Embryonic facial prominence (tissue), 1 donor: ENCODE results near the gene IFT20.
A peak's percentile ranks its signal among the peaks of the same experiment; 100 is the strongest.
"Not testable (repeated sequence)": the region's sequence is repeated elsewhere in the genome, so short reads cannot be mapped to it uniquely, and the experiment has no call there.

ENCODE experiments used
- DNase-seq: peaks from one replicate; pipeline ENCODE4 v3.0.0-alpha.2; 2016; ENCODE audit errors: extremely low spot score

IFT20 gene

DNA sequence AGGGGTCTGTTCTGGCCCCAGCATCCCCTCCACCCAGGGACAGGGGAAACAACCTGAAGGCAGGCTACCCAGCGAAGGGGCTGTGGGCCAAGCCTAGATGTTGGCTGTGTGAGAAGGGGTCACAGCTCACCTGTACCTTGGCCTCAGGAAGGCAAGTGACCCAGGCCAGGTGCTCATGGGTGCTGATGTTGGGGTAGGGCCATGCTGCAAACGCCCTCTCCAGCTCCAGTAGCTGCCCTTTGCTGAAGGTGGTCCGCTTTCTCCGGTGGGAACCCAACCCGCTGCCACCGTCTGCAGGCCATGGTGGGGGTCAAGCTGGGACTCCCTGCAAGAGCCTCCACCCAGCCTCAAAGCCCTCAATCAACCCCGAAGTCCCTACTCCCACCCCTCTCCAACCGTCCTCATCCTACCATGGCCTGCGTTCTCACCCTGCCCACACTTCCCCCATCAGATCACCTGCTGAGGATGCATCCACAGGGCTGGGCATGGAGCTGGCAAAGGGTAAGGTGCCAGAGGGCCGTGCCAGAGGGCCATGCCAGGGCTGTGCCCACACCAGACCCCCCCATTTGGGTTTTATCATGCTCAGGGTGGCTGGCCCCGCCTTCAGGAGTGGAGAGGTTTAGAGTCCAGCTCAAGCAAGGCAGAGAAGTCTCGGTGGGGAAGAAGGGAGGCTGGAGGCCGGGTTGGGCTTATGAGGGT, 29.5 kb upstream of the IFT20 start, which contains the start of gene SEBOX:
SEBOX (minus strand) TSS at position 535 of the 699 bp plus-strand sequence; CDS start at position 487, 48 bp downstream.
- no peak for DNase-seq

- DNase-seq = no peak
Measured at GRCh38 chr17:28363776-28364650, 28.7 kb upstream of the IFT20 start.

GRCh38 chr17:28363186-28363585, 27.9 kb upstream of the IFT20 start:
- no peak for DNase-seq

DNA sequence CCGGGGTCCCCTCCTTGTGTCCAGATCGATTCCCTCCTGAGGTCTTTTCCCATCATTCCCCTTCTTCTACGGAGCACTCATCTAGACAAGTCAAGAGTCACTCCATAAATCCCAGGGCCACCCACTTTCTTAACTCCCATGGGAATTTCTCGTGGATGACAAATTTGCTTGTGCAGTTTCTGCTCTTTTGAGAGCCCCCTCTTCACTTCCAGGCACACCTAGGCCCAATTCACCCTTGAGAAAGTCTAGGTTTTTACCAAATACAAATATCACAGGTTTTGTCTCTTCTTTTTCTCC, 22.6 kb upstream of the IFT20 start:
- no peak for DNase-seq

DNA sequence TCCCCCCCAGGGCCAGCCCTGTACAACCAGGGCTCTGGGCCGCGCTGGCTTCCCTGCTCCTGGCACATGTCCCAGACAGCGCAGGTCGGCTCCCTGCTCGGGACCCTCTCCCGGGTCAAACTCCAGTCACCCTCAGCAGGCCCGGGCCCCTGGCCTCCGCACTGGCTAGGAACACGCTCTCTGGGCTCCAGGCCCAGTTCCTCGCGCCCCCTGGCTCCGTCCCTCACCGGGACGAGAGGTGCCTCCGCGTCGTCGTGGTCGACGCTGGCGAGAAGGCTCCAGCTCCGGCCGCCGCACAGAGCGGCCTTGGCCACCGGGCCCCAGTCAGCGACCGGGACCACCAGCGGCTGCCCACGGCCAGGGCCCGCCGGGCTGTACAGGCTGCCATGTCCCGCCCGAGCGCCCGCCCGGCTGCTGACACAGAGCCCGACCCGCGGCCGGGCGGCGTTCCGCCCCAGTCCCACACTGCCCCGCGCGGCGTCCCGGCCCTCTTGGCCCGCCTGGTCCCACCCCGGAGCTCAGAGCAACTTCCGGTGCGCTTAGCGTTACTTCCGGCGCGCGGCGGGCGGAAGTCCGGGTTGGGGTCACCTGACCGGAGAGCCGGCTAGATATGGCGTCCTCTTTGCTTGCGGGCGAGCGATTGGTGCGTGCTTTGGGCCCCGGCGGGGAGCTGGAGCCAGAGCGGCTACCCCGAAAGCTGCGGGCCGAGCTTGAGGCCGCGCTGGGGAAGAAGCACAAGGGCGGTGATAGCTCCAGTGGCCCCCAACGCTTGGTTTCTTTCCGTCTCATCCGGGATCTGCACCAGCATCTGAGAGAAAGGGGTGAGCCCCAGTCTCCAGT, 22.0 kb upstream of the IFT20 start, which contains the start of gene POLDIP2:
POLDIP2 (minus strand) TSS at position 467 of the 840 bp plus-strand sequence; CDS start at position 388, 79 bp downstream.
- peak; percentile 90 for DNase-seq

DNA sequence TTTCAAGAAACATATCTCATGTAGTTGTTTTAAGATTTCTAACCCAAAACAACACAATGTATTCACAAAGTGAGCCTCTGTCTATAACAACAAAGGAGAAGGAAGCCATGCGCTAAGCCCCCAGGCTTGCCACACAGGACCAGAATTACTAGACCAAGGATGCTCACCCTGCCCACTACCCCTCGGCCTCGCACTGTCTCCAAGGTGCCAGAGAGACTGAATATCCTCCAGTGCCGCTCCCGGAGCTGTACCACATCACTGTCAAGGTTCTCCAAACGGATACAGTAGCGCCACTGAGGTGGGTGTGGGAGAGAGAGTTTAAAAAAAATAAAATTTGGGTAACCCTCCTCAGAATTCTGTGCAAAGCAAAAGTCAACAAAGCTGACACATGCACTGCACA, 15.0 kb upstream of the IFT20 start:
- DNase-seq = no peak

DNA sequence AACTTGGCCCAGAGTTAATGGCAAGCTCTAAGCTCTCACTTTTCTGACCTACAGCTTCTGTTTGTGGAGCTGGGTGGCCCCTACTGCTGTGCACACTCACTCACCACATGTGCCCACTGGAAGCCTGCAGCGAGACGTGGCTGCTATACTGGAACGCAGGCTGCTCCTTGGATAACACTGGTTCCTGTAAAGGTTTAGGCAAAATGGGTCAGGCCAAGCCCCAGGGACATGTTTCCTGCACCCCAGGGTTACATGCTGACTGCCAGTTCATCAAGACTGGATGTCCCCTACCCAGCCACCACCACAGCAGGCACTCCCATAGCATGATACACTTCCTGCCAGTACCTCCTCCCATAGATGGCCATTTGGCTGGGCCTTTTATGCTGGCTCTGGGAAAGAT, 13.7 kb upstream of the IFT20 start:
- DNase-seq = no peak

DNA sequence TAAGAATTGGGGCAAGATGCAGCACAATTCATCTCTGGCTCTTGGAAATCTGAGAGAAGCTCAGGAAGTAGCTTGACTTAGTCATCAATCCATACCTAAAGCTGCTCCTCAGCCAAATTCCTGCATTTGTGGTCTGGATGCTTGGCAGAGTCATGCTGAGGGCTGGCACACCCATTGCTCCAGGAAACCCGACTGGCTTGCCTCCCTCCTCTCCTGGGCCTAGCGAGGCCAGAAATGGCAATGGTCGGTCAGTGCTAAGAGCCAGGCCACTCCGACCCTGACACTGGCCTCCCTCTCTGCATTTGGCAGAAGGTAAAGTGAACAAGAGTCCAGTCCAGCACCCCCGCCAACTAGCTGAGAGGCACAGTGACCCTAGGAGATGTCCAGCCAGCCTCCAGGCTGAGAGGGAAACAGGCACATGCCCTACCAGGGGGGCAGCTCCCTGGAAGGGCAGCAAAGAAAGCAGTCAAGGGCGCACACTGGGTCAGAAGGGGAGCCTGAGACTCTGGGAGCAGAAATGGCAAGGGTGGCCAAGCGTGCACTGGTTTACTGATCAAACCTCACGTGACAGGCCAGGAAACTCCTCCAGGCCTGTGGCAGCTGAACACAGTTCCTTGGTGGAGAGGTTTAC, 12.1 kb upstream of the IFT20 start:
- no peak for DNase-seq

GRCh38 chr17:28346746-28347246, 11.5 kb upstream of the IFT20 start:
- DNase-seq = no peak

DNA sequence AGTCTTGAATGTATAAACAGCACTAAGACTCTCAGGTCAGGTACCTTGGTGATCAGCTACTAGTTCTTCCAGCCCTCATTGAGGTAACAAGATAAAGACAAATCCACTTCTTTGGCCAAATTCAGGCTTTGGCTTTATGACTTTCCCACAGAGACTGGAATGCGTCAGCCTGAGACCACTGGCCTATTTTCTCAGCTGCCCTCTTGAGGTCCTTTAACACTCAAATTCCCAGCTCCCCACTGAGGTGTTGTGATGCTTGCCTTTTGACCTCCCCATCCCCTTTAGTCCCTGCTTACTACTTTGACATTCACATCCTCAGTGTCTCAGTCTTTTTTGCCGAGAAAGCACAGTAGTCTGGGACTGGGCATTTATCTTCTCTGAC, 10.9 kb upstream of the IFT20 start:
- DNase-seq = no peak

DNA sequence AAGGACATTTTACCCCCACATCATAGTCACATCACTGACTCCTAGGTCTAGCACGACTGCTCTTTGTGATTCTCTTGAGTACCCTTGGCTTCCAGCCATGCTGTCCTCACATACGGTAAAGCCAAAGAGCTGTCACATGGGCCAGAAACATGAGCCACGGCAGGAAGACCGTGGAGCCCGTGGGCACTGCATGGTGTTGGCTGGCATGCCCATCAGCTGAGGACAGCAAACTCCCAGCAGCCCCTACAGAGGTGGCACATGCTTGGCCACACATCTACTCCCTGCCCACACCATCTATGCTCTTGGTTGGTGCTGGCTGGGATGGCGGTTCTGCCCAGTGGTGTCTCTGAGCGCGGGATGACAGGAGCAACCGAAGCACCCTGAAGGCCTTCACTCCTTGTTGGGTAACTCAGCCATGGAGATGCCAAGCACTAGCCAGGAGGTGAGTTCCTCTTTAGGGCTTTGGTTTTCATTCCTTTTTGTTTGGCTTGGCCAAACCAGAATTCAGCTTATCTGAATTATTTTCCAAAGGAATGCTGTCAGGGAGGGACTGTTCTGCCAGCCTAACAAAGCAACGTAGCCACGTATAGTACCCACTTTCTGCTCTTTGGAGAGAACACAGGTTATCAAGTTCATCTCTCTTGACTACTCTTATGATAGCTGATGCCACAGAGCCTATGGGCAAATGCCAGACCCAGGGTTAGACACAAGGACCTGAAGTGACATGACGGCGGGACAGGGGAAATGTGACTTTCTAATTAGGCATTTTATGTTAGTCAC, 10.3 kb upstream of the IFT20 start:
- no peak for DNase-seq

DNA sequence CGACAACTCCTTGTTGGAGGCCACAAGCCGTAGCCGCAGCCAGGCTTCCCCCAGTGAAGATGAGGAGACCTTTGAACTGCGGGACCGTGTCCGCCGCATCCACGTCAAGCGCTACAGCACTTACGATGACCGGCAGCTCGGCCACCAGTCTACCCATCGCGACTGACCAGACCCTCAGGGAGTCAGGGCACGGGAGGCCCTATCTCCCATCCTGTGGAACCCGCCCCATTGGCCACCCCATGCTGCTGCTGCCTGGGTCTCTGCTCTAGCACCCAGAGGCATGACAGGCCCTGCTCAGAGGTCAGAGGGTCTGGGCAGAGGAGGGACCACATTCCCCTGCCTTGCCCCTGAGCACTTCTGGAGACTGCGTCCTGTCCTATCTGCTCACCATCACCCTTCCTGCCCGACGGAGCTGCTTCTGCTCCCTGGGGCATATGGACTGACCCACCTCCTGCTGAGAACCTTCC, 9.2 kb upstream of the IFT20 start:
- DNase-seq = no peak

DNA sequence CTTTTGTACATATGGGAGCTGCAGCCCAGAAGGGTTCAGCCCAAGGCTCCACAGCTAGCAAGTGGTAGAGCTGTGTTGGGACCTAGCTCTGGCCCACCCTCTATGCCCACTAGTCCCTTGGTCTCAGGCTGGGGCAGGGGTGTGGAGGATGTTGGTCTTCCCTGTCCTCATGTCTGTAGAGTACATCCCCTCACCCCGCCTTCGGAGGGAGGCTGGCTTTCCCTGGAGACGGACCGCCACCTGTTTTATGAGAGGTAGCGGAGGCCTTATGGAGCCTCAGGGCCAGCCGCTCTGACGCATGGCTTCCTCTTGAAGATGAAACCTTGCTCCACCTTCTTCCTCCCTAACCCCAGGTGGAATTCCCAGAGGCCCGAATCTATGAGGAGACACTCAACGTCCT, 8.7 kb upstream of the IFT20 start:
- no peak for DNase-seq

DNA sequence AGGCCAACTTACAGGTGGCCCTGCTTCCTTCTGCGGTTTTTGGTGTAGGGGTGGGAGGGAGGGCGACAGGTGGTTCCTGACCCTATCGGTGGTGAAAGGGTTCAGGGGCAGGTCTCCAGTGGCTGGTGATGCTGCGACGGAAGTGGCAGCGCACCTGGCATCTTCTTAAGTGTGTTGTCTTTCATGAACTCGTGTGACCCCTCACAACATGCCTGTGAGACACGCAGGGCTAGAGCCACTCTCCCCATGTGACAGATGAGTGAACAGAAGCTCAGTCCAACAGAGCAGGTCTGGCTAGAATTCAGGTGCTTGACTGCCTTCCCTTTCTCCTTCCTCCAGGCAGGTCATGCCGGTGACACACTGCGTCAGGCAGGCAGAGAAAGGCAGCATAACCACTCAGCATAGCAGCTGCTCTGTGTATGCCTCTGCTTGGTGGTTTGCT, 8.2 kb upstream of the IFT20 start:
- DNase-seq = no peak

DNA sequence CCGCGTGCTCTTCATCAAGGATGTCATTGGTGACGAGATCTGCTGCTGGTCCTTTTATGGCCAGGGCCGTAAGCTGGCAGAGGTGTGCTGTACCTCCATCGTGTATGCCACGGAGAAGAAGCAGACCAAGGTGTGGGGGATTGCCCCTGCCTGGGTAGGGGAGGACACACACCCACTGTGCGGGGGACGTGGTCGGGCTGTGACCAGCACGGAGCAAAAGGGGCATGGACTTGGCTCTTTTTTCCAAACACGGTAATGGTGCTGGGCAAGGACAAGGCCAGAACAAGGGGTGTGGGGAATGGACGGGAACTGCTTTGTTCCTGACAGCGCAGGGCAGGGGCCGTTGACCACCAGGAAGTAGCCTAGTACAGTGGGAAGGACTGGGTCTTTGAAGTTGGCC, 7.0 kb upstream of the IFT20 start:
- DNase-seq = no peak

GRCh38 chr17:28341516-28341915, 6.2 kb upstream of the IFT20 start:
- DNase-seq = no peak

DNA sequence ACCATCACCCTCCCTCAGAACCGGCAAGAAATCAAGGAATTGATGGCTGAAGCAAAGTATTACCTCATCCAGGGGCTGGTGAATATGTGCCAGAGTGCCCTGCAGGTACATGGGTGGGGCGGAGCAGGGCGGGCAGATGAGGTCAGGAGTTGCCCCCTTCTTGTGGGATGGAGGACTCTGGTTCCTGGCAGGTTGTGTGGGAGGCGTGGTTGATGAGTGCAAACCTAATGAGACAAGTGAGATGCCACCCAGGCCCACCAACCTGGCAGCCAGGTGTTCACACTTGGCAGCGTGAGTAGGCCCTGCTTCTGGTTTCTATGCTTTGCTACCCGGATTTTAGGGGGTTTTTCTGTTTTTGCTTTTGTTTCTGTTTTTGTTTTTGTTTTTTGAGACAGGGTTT, 5.1 kb upstream of the IFT20 start:
- DNase-seq = no peak

GRCh38 chr17:28339431-28339830, 4.2 kb upstream of the IFT20 start:
- DNase-seq = no peak

DNA sequence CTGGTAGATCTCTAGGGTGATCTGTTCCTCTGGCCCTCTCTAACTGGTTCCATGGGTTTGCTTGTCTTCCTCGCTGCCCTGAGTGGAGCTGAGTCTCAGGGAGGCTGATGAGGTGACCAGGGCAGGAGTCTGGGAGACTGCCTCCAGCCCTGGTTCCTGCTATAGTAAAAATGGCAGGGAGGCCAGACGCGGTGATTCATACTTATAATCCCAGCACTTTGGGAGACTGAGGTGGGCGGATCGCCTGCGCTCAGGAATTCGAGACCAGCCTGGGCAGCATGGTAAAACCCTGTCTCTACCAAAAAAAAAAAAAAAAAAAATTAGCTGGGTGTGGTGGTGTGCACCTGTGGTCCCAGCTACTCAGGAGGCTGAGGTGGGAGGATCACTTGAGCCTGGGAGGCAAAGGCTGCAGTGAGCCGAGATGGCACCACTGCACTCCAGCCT, 3.5 kb upstream of the IFT20 start:
- not testable (repeated sequence) for DNase-seq

DNA sequence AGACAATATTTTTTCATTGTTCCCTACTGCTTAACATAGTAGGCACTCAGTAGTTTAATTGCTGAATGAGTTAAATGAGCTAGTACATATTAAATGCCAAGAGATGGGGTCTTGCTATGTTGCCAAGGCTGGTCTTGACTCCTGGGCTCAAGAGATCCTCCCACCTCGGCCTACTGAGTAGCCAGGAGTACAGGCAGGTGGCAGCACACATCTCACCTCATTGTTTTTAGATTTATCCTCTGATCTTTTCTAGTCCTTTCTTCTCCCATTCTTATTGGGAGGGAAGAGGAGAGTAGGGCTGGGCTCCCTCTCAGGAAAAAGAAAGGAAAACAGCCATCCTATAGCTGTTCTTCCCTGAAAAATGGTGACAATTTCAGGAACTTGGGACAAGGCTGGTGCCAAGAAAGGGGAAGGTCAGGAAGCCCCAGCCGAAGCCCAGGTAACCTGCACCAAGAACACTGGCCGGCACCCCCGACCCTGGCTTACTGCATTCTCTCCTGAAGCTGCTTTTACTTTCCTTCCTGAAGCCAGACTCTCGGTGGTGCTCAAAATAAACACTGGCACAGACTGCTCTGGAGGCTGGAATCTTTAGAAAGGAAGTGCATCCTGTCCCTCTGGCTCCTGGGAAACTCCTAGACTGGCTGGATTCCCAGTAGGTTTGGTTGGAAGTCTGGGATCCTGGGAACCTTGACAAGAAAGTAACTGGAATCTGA, 2.9 kb upstream of the IFT20 start:
- DNase-seq = no peak
